Parathyroid adenoma (tissue), 2 donors: ENCODE measurements around the gene TECRL.

ENCODE experiments used
- H2AFZ ChIP-seq: fragments of 300-600 bp; sonication (generic); one replicate; pipeline ENCODE4 v1.7.0; 2017; ENCODE audit warnings: antibody characterized with exemption, mild to moderate bottlenecking
- H3K27ac ChIP-seq: fragments of 300-600 bp; sonication (generic); one replicate; pipeline ENCODE4 v1.7.0; 2017
- H3K27me3 ChIP-seq: fragments of 300-600 bp; sonication (generic); one replicate; pipeline ENCODE4 v1.7.0; 2017; ENCODE audit warnings: low read length; ENCODE audit not compliant: control insufficient read depth, insufficient read depth
- H3K36me3 ChIP-seq: fragments of 300-600 bp; sonication (generic); one replicate; pipeline ENCODE4 v1.7.0; 2017; ENCODE audit warnings: low read length; ENCODE audit not compliant: control insufficient read depth, insufficient read depth
- H3K4me1 ChIP-seq: fragments of 300-600 bp; sonication (generic); one replicate; pipeline ENCODE4 v1.7.0; 2017; ENCODE audit warnings: control low read depth
- H3K4me2 ChIP-seq: fragments of 300-600 bp; sonication (generic); one replicate; pipeline ENCODE4 v1.7.0; 2017; ENCODE audit warnings: low read length
- H3K4me3 ChIP-seq: fragments of 300-600 bp; sonication (generic); one replicate; pipeline ENCODE4 v1.7.0; 2017; ENCODE audit warnings: low read depth, low read length
- H3K79me2 ChIP-seq: fragments of 300-600 bp; sonication (generic); one replicate; pipeline ENCODE4 v1.7.0; 2017; ENCODE audit warnings: control low read depth
- H3K9ac ChIP-seq: fragments of 300-600 bp; sonication (generic); one replicate; pipeline ENCODE4 v1.7.0; 2017; ENCODE audit warnings: mild to moderate bottlenecking
- H3K9me3 ChIP-seq: fragments of 300-600 bp; sonication (generic); one replicate; pipeline ENCODE4 v1.7.0; 2017; ENCODE audit warnings: low read length; ENCODE audit not compliant: control insufficient read depth
- TF ChIP-seq, protein P1 (sequence below): fragments of 300-600 bp; sonication (generic); IDR thresholded peaks from one replicate; pipeline ENCODE4 v1.7.0; 2017; ENCODE audit warnings: antibody characterized with exemption, mild to moderate bottlenecking
- donor health status: primary hyperparathyroidism.

Gene TECRL

DNA sequence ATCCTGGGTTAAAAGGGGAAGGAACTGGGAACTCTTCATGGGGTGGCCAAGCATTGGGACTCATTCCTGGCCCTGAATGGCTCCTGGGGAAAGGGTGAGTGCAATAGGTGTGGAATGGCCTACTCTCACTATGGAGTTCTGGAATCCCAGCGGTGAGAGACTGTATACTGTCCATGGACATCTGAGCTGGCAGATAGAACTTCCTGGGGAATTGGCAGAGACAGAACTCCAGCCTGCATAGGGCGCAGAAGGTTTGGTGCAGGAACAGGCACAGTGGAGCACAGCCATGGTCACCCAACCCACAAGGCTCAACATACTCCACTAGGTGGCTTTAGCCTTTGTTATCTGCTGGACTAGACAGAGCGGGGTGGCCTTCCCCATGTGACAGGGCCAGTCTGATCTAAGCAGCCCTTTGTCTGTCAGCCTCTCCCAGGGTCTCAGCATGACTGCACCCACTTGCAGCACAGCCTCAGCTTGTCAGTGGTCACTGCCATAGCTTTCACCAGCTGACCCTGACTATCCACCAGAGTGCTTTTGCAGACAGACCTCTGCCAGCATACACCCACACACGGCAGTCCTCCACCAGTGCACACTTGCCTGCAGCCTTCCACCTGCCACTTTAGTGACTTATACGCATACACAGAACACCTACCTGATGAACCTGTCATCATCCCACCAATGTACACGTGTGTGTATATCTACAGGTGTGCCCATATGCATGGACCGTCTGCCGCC, 48.4 kb downstream of the TECRL start:
- no peak overlapping the region for H3K27ac ChIP-seq
- no peak overlapping the region for H3K4me2 ChIP-seq
- H3K9ac ChIP-seq = no peak overlapping the region
- no peaks in the 10 kb centered on the region for H3K4me1 ChIP-seq
- H3K79me2 ChIP-seq = no peaks in the 10 kb centered on the region
- TF ChIP-seq, protein P1, sequence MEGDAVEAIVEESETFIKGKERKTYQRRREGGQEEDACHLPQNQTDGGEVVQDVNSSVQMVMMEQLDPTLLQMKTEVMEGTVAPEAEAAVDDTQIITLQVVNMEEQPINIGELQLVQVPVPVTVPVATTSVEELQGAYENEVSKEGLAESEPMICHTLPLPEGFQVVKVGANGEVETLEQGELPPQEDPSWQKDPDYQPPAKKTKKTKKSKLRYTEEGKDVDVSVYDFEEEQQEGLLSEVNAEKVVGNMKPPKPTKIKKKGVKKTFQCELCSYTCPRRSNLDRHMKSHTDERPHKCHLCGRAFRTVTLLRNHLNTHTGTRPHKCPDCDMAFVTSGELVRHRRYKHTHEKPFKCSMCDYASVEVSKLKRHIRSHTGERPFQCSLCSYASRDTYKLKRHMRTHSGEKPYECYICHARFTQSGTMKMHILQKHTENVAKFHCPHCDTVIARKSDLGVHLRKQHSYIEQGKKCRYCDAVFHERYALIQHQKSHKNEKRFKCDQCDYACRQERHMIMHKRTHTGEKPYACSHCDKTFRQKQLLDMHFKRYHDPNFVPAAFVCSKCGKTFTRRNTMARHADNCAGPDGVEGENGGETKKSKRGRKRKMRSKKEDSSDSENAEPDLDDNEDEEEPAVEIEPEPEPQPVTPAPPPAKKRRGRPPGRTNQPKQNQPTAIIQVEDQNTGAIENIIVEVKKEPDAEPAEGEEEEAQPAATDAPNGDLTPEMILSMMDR = no peak
- H3K4me3 ChIP-seq = no peak overlapping the region
- no peaks in the 10 kb centered on the region for H3K27me3 ChIP-seq
- H3K36me3 ChIP-seq = no peaks in the 10 kb centered on the region
- H2AFZ ChIP-seq = no peak overlapping the region
- no peaks in the 10 kb centered on the region for H3K9me3 ChIP-seq

DNA sequence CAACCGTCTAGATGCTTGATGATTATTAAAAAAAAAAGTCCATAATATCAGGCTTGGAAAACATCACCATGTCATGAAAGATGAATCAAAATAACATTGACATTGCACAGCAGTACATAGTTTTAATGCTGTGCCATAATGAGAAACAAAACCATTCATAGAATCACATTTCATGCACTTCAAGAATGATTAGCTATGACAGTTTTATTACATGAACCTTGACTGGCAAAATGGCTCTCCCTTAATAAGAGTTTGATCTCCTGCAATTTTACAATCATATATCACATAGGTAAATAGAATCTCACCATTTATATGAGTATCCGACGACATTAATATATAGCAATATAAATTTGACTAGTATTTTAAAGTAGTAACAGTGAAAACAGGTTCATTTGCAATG, 49.8 kb downstream of the TECRL start:
- Histone ChIP-seq H3K4me2 (no peak overlapping the region), H3K9ac (no peak overlapping the region), H3K9me3 (no peaks in the 10 kb centered on the region), H3K79me2 (no peaks in the 10 kb centered on the region), H3K27me3 (no peaks in the 10 kb centered on the region), H3K36me3 (no peaks in the 10 kb centered on the region), H3K4me3 (no peak overlapping the region), H3K4me1 (no peaks in the 10 kb centered on the region), H2AFZ (no peak overlapping the region), H3K27ac (no peak overlapping the region)
- TF ChIP-seq, protein P1 = no peak

DNA sequence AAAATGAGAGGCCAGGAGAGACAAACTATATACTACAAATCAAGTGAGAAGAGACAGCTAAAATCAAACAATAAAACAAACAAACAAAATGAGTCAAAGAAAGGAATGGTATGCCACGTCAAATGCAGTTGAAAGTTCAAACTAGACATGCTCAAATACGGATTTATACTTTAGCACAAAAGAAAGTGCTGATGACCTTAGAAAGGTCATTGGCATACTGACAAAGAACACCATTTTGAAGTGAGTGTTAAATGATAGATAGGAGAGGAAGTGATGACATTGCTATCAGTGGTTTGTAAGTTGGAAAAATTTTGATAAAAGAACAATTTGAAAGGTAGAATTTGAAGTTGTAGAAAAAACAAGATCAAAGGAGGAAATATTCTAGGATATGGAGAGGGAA, 55.3 kb downstream of the TECRL start:
- TF ChIP-seq, protein P1 = no peak
- no peaks in the 10 kb centered on the region for H3K36me3 ChIP-seq
- no peak overlapping the region for H3K4me3 ChIP-seq
- no peak overlapping the region for H3K27ac ChIP-seq
- no peaks in the 10 kb centered on the region for H3K79me2 ChIP-seq
- H3K4me1 ChIP-seq = no peaks in the 10 kb centered on the region
- H3K4me2 ChIP-seq = no peak overlapping the region
- no peak overlapping the region for H2AFZ ChIP-seq
- no peaks in the 10 kb centered on the region for H3K9me3 ChIP-seq
- no peaks in the 10 kb centered on the region for H3K27me3 ChIP-seq
- H3K9ac ChIP-seq = no peak overlapping the region

DNA sequence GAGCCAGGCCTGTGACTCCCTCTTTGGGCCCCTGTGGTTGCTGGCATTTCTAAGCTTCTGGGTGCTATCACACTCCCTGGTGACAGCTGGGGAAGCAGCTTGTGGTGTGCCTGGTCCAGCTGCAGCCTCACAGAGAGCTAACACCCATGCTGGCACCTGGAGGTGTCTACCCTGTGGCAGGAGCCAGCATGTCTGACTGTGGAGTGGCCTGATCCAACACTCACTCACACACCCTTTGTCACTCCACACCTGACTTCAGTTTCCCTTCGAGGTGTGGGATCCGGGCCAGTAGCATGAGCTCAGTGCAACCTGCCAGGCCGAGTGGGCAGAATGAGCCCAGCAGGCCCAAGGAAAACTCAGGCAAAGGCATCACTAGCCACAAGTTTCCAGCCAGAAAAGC, 67.5 kb downstream of the TECRL start:
- H3K79me2 ChIP-seq = no peaks in the 10 kb centered on the region
- H3K27ac ChIP-seq = no peak overlapping the region
- no peaks in the 10 kb centered on the region for H3K9me3 ChIP-seq
- H3K36me3 ChIP-seq = no peaks in the 10 kb centered on the region
- H3K4me1 ChIP-seq = no peaks in the 10 kb centered on the region
- H3K9ac ChIP-seq = no peak overlapping the region
- no peaks in the 10 kb centered on the region for H3K27me3 ChIP-seq
- TF ChIP-seq, protein P1 = no peak
- H2AFZ ChIP-seq = no peak overlapping the region
- no peak overlapping the region for H3K4me2 ChIP-seq
- no peak overlapping the region for H3K4me3 ChIP-seq
